UCSD-AML1 (cell line): ENCODE results near the gene TGM5.
"Not testable (repeated sequence)": the region's sequence is repeated elsewhere in the genome, so short reads cannot be mapped to it uniquely, and the experiment has no call there.

Source experiments
- DNase-seq: peaks from one replicate; lab custom pipeline; 2025; ENCODE audit not compliant: unreplicated experiment; lab: John Stamatoyannopoulos, UW

The TGM5 gene

GRCh38 chr15:43266834-43267233 is at the start of gene TGM5:
Gene TGM5 (minus strand): TSS chr15:43266928. CDS start chr15:43266849, 79 bp downstream.
- peak; percentile 32 for DNase-seq

GRCh38 chr15:43314171-43314570 is 47.4 kb upstream of the TGM5 start:
- no peak for DNase-seq

- DNase-seq: no peak
Observed at GRCh38 chr15:43312378-43312777, 45.6 kb upstream of the TGM5 start.

DNA sequence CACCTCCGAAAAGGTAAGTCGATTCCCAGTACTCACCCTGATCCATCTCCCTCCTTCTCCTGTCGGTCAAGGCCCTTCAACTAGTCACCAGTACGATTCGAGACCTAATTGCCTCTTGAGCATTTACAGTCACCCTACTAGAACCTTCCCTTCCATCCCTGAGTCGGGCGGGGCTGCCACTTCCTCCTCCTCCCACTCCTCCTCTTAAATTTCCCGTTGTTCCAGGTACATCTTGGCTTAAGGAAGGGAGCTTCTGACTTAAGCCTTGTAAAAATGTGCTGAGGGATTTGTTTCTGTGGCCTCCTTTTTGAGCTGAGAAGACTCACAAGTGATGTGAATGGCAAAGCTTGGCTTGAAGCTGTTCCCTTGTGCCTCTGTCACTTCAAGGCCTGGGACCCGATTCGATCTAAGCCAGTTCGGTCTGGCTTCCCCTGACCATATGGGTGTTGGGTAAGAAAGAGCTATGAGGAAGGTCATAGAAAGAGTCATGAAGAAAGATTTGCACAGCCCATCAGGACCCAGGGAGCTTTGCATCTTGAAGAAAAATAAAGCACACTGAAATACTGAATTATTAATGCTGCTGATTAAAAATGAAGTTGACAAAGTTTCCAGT is 35.6 kb upstream of the TGM5 start, which contains the start of gene TGM7:
Gene TGM7 (minus strand): TSS at position 51 of the 613 bp plus-strand sequence.
- DNase-seq: no peak

GRCh38 chr15:43299884-43300283 is 33.2 kb upstream of the TGM5 start:
- DNase-seq: no peak

DNA sequence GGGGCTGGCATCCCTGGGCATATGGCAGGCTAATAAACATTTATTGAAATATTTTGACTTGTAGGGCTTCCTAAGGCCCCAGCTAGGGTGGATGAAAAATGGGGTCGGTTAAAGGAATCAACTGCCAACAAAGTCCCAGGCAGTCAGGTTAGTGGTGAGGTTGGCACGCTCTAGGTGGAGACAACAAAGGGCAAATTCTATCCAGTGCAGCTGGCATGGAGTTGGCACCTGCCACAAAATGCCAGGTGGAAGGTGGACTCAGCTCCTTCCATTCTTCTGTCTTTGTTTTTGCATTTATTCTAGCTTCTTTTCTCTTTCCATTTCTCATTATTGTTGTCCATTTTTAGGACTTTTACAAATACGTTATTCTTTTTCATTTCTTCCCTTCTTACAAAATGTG is 32.7 kb upstream of the TGM5 start:
- DNase-seq: no peak

GRCh38 chr15:43294091-43294706 is 27.5 kb upstream of the TGM5 start:
- no peak for DNase-seq

DNA sequence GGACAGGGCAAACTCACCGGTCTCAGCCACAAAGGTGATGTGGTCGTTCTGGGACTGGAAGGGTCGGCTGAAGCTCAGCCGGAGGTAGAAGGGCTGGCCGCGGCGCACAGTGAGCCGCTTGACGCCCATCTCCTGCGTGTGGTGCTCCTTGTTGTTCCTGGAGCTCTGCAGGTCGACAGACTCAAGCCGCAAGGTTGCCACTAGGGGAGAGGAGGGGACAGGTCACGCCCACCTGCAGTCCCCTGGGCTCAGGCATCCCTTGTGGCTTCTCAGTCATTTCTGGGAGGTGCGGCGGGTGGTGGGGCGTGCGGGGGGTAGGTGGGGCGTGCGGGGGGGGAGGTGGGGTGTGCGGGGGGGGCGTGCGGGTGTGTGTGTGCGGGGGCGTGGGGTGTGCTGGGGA is 26.7 kb upstream of the TGM5 start:
- DNase-seq: no peak

DNA sequence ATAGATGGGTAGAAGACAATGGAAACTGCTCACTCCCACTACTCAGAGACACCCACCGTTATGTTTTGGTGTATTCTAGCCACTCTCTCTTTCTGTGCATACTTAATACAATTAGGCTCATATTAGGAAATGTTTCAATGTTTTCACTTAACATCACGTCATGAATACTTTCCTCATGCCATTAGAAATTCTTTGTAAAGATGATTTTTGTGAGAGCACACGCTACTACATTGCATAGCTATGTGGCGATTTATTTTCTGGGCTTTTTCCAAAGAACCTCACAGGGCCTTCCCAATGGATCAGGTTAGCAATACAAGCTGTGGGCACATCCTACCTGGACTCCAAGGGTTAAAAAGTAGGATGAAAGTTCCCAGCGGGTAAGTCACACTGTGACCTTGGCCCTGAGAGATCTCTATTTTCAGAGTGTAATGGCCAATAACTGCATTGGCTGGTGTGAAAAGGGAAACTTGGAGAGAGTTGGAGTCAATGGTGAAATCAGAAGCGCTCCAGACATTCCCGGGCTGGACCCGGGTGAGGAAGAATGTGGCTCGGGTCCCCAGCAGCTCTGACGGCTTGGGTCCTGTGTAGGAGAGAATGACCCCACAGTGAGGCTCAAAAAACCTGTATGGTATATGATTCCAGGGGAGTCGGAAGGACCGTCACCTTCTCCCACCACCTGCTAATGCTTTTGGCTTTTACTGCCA is 25.8 kb upstream of the TGM5 start:
- no peak for DNase-seq

- not testable (repeated sequence) for DNase-seq
Observed at GRCh38 chr15:43289656-43290055, 22.9 kb upstream of the TGM5 start.

GRCh38 chr15:43287254-43287653 is 20.5 kb upstream of the TGM5 start:
- DNase-seq: no peak

DNA sequence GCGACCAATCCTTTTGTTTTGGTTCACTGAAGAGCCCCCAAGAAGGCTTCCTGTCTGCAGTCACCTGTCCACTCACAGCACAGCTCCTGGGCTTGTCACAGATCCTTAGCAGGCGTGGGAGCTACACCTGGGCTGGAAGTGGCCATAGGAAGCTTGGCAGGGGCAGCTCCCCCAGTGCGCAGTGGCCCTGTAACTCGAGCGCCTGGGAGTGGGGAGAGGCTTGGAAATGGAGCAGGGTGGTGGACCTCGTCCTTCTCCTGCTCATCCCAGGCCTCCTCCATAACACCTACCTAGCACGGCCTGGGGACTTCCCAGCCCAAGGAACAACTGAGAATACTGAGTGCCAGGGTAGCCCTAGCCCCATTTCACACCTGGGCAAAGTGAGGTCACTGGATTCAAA is 19.3 kb upstream of the TGM5 start:
- no peak for DNase-seq

DNA sequence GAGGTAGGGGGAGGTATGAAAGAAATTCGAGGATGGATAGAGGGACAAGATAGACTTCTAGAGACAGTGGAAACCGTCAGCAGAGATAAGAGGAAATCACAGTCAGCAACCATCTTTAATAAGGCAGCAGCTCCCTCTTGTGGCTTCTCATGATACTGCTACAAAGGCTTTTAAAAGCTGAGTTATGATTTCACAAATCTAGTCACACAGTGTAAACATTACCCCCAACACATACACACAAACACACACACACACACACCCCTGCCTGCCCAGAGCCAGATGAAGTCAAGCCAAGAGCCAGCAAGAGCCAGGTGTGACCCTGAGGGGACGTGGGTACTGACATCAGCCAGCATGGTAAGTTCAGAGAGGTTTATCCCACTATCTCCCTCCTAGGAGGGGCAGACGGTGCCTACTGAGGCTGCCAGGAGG is 18.9 kb upstream of the TGM5 start:
- no peak for DNase-seq

GRCh38 chr15:43283526-43283925 is 16.8 kb upstream of the TGM5 start:
- DNase-seq: no peak

- DNase-seq: no peak
Observed at GRCh38 chr15:43281926-43282602, 15.3 kb upstream of the TGM5 start.

DNA sequence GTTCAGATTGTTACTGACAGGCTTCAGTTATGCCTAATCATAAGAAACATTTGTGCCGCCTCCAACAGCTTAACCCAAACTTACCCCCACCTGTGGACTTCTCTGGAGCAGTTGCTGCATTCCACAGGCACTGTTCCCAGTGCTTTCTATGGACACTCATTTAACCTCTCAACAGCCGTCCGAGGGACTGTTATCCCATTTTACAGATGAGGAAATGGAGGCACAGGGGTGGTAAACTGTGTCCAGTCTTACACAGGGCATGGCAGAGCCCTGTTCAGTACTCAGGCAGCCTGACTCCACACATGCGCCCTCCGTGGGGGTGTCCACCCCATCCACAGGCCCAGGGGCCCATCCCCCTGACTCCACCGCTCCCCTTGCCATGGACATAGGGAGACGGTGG is 14.3 kb upstream of the TGM5 start:
- no peak for DNase-seq

GRCh38 chr15:43279496-43279895 is 12.8 kb upstream of the TGM5 start:
- DNase-seq: no peak

GRCh38 chr15:43278869-43279268 is 12.1 kb upstream of the TGM5 start:
- DNase-seq: no peak

- DNase-seq: no peak
Observed at GRCh38 chr15:43277901-43278300, 11.2 kb upstream of the TGM5 start.

DNA sequence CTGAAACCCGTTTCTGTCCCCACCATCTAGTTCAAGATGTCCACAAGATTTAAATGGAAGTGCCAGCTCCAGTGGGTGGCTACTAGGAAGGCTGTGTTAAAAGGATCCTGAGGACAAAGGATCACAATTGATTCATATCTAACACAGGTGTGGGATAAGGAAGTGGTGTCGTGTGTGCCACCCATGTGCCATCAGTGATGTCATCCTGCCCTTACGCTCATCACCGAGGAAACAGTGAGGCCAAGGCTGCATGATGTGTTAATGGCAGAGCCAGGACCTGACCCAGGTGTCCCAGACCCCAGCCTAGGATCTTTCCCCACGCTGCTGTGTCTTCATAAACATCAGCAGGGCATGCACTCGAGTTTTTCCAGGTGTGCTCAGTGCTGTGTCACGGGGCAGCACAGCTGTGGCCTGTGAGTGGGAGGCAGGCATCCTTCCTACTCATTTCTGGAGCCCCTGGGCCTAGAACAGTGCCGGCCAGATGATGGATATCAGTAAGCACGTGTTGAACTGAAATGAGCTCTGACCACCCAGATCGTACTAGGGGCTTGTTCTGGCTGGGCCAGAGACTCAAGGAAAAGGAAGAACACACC is 10.6 kb upstream of the TGM5 start:
- no peak for DNase-seq

GRCh38 chr15:43276563-43277200 is 10.0 kb upstream of the TGM5 start:
- DNase-seq: no peak
